ENCODE measurements around the gene FLVCR1. TPM values are rescaled to one million over a fixed set of nuclear protein-coding genes. Genes with fewer than 3 reads are reported as not detected.
A peak's percentile ranks its signal among the peaks of the same experiment; 100 is the strongest.

The FLVCR1 gene
- total RNA-seq, 6 experiments from 2014 or later, result 1.6 to 5.8 (median 2.1) TPM

- 70% methylated on average over 6 of the region's 7 CpGs for WGBS (ENCODE audit: insufficient coverage, low coverage, low lambda C conversion rate, missing lambda C conversion rate)
- DNase-seq, result no peak
- intact Hi-C loops (cut with DNase I), result no loop called here
- no peak overlapping the region for H3K27ac ChIP-seq
- H3K9me3 ChIP-seq, result no peaks in the 10 kb centered on the region
- TF ChIP-seq POLR2A (IDR thresholded peaks at IDR 0.05) (no peak), CTCF (IDR thresholded peaks at IDR 0.05) (no peak)
- ATAC-seq, result no peak
- no peak overlapping the region for H3K4me3 ChIP-seq
- no peaks in the 10 kb centered on the region for H3K4me1 ChIP-seq
- no peaks in the 10 kb centered on the region for H3K36me3 ChIP-seq
- H3K27me3 ChIP-seq, result peaks cover 0 to 4% of the 10 kb centered on the region in 2 donors
Observed at GRCh38 chr1:212935387-212935981, 77.4 kb downstream of the FLVCR1 start.

DNA sequence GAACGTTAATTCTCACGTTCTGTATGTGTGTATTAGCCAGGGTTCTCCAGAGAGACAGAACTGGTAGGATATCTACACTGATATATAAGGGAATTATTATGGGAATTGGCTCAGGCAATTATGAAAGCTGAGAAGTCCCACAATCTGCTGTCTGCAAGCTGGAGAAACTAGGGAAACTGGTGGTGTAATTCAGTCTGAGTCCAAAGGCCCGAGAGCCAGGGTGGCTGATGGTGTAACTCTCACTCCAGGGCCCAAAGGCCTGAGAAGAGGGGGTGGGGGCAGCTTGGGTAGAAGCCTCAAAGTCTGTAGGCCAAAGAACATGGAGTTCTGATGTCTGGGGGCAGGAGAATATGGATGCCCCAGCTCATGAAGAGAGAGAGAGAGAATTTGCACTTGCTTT, 79.0 kb downstream of the FLVCR1 start:
- intact Hi-C loops (cut with DNase I), result no loop called here
- no peak for DNase-seq
- Histone ChIP-seq H3K9me3 (no peaks in the 10 kb centered on the region), H3K4me1 (no peaks in the 10 kb centered on the region), H3K36me3 (no peaks in the 10 kb centered on the region), H3K27me3 (peaks cover 0 to 5% of the 10 kb centered on the region in 2 donors), H3K27ac (no peak overlapping the region), H3K4me3 (no peak overlapping the region)
- TF ChIP-seq CTCF (IDR thresholded peaks at IDR 0.05) (no peak), POLR2A (IDR thresholded peaks at IDR 0.05) (no peak)
- ATAC-seq, result peak in 1 of 4 donors; percentile 41
- 69% methylated on average over 3 of the region's 3 CpGs for whole genome bisulfite sequencing (ENCODE audit: insufficient coverage, low coverage, low lambda C conversion rate, missing lambda C conversion rate)

DNA sequence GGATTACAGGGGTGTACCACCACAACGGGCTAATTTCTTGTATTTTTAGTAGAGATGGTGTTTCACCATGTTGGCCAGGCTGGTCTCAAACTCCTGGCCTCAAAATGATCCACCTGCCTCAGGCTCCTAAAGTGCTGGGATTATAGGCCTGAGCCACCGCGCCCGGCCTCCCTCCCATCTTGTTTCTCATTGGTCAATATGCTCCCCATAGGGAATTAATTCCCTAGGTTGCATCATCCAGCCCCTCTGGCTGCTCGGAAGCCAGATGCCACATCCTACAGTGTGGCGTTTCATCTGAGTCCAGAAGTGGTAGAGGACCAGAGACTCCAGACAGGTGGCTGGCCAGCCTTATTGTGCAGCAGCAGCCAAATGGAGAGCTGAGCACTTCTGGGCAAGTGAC, 80.8 kb downstream of the FLVCR1 start:
- ATAC-seq (no peak), DNase-seq (no peak)
- TF ChIP-seq POLR2A (IDR thresholded peaks at IDR 0.05), result no peak
- Histone ChIP-seq H3K27me3 (peaks cover 0 to 5% of the 10 kb centered on the region in 2 donors), H3K36me3 (no peaks in the 10 kb centered on the region), H3K9me3 (no peaks in the 10 kb centered on the region), H3K4me1 (no peaks in the 10 kb centered on the region), H3K27ac (no peak overlapping the region), H3K4me3 (no peak overlapping the region)
- 80% methylated on average over 3 of the region's 6 CpGs for WGBS (ENCODE audit: insufficient coverage, low coverage, low lambda C conversion rate, missing lambda C conversion rate)
- intact Hi-C loops (cut with DNase I), result no loop called here

- intact Hi-C loops (cut with DNase I), result no loop called here
- ATAC-seq, result no peak
- H3K4me3 ChIP-seq, result no peak overlapping the region
- H3K27ac ChIP-seq, result no peak overlapping the region
- no peak for DNase-seq
- H3K36me3 ChIP-seq, result no peaks in the 10 kb centered on the region
- peaks cover 0 to 5% of the 10 kb centered on the region in 2 donors for H3K27me3 ChIP-seq
- TF ChIP-seq CTCF (IDR thresholded peaks at IDR 0.05) (no peak), POLR2A (IDR thresholded peaks at IDR 0.05) (no peak)
- H3K4me1 ChIP-seq, result no peaks in the 10 kb centered on the region
- WGBS (ENCODE audit: insufficient coverage, low coverage, low lambda C conversion rate, missing lambda C conversion rate), result 100% methylated on average over 1 of the region's 1 CpG
- H3K9me3 ChIP-seq, result no peaks in the 10 kb centered on the region
Observed at GRCh38 chr1:212941452-212941851, 83.4 kb downstream of the FLVCR1 start.

- intact Hi-C loops (cut with DNase I), result no loop called here
- ATAC-seq (no peak), DNase-seq (no peak)
- Histone ChIP-seq H3K9me3 (no peaks in the 10 kb centered on the region), H3K4me1 (no peaks in the 10 kb centered on the region), H3K4me3 (no peak overlapping the region), H3K27ac (no peak overlapping the region), H3K36me3 (no peaks in the 10 kb centered on the region), H3K27me3 (peaks cover 0 to 5% of the 10 kb centered on the region in 2 donors)
- 79% methylated on average over 6 of the region's 6 CpGs for WGBS (ENCODE audit: insufficient coverage, low coverage, low lambda C conversion rate, missing lambda C conversion rate)
- TF ChIP-seq POLR2A (IDR thresholded peaks at IDR 0.05) (no peak), CTCF (IDR thresholded peaks at IDR 0.05) (no peak)
Observed at GRCh38 chr1:212942679-212943392, 84.8 kb downstream of the FLVCR1 start.

Data from right lobe of liver (tissue), 6 donors.